ENCODE data around the gene RBM19. TPM values are rescaled to one million over a fixed set of nuclear protein-coding genes. Genes with fewer than 3 reads are reported as not detected.

RBM19 gene
- total RNA-seq, 1 experiment from 2014 or later = 61.7 TPM

- Histone ChIP-seq H3K9me3 (ENCODE audit: low read length) (no peaks in the 10 kb centered on the region), H2AFZ (ENCODE audit: low read length) (no peak overlapping the region), H4K20me1 (ENCODE audit: low read length) (no peaks in the 10 kb centered on the region), H3K27ac (ENCODE audit: low read length) (no peak overlapping the region), H3K4me3 (ENCODE audit: low read length) (no peak overlapping the region), H3F3A (ENCODE audit: low read length, unreplicated experiment) (no peaks in the 10 kb centered on the region), H3K27me3 (ENCODE audit: low read length) (no peaks in the 10 kb centered on the region), H3K9me2 (replicated peaks; ENCODE audit: low read length) (no peaks in the 10 kb centered on the region), H3K9ac (ENCODE audit: low read length) (no peak overlapping the region), H3K36me3 (ENCODE audit: low read depth, low read length) (no peaks in the 10 kb centered on the region), H3K79me2 (ENCODE audit: low read length) (no peaks in the 10 kb centered on the region), H3K4me1 (ENCODE audit: insufficient read depth, low read length) (no peaks in the 10 kb centered on the region), H3K4me2 (ENCODE audit: low read length) (no peak overlapping the region)
- TF ChIP-seq CTCF (conservative IDR thresholded peaks at IDR 0.05; ENCODE audit: low read depth, low read length) = no peak
- no peak for TF ChIP-seq EZH2 (IDR thresholded peaks at IDR 0.05; ENCODE audit: low read length, unreplicated experiment)
- no peak for TF ChIP-seq EZH2phosphoT487 (IDR thresholded peaks at IDR 0.05; ENCODE audit: borderline replicate concordance, low read length)
- ChIA-PET CTCF (no interaction called here), POLR2A (ENCODE audit: unreplicated experiment) (no interaction called here)
- intact Hi-C loops (cut with micrococcal nuclease) = no loop called here
- BruUV-seq (replicated peaks) = no TSS peak
- ATAC-seq (no peak), DNase-seq (no peak)
These were observed 129.0 kb downstream of the RBM19 start for GRCh38 chr12:113837084-113837483.

- Histone ChIP-seq H2AFZ (ENCODE audit: low read length) (no peak overlapping the region), H3K4me3 (ENCODE audit: low read length) (no peak overlapping the region), H3K79me2 (ENCODE audit: low read length) (no peaks in the 10 kb centered on the region), H3K27ac (ENCODE audit: low read length) (no peak overlapping the region), H3K4me1 (ENCODE audit: insufficient read depth, low read length) (peaks cover 6% of the 10 kb centered on the region; the same call in 1 of the 2 replicates), H3K4me2 (ENCODE audit: low read length) (no peak overlapping the region), H3K27me3 (ENCODE audit: low read length) (no peaks in the 10 kb centered on the region), H3K9me2 (replicated peaks; ENCODE audit: low read length) (no peaks in the 10 kb centered on the region), H3F3A (ENCODE audit: low read length, unreplicated experiment) (no peaks in the 10 kb centered on the region), H3K9me3 (ENCODE audit: low read length) (no peaks in the 10 kb centered on the region), H3K36me3 (ENCODE audit: low read depth, low read length) (no peaks in the 10 kb centered on the region), H3K9ac (ENCODE audit: low read length) (no peak overlapping the region), H4K20me1 (ENCODE audit: low read length) (no peaks in the 10 kb centered on the region)
- ChIA-PET CTCF (no interaction called here), POLR2A (ENCODE audit: unreplicated experiment) (no interaction called here)
- BruUV-seq (replicated peaks) = no TSS peak
- intact Hi-C loops (cut with micrococcal nuclease) = no loop called here
- DNase-seq (no peak), ATAC-seq (no peak)
- no peak for TF ChIP-seq CTCF (conservative IDR thresholded peaks at IDR 0.05; ENCODE audit: low read depth, low read length)
- no peak for TF ChIP-seq EZH2phosphoT487 (IDR thresholded peaks at IDR 0.05; ENCODE audit: borderline replicate concordance, low read length)
- no peak for TF ChIP-seq EZH2 (IDR thresholded peaks at IDR 0.05; ENCODE audit: low read length, unreplicated experiment)
These were observed 130.2 kb downstream of the RBM19 start for GRCh38 chr12:113835896-113836295.

GRCh38 chr12:113835433-113835832, 130.7 kb downstream of the RBM19 start:
- H3K4me3 ChIP-seq (ENCODE audit: low read length) = no peak overlapping the region
- no peaks in the 10 kb centered on the region for H3K79me2 ChIP-seq (ENCODE audit: low read length)
- no peaks in the 10 kb centered on the region for H3K36me3 ChIP-seq (ENCODE audit: low read depth, low read length)
- POLR2A ChIA-PET (ENCODE audit: unreplicated experiment) = no interaction called here
- no peak overlapping the region for H3K27ac ChIP-seq (ENCODE audit: low read length)
- no peak overlapping the region for H3K4me2 ChIP-seq (ENCODE audit: low read length)
- H3K9me3 ChIP-seq (ENCODE audit: low read length) = no peaks in the 10 kb centered on the region
- H2AFZ ChIP-seq (ENCODE audit: low read length) = no peak overlapping the region
- H3K4me1 ChIP-seq (ENCODE audit: insufficient read depth, low read length) = peaks cover 9% of the 10 kb centered on the region; the same call in 1 of the 2 replicates
- no peaks in the 10 kb centered on the region for H3K9me2 ChIP-seq (replicated peaks; ENCODE audit: low read length)
- no peaks in the 10 kb centered on the region for H3F3A ChIP-seq (ENCODE audit: low read length, unreplicated experiment)
- intact Hi-C loops (cut with micrococcal nuclease) = no loop called here
- no TSS peak for BruUV-seq (replicated peaks)
- no peak for ATAC-seq
- no peak for DNase-seq
- H4K20me1 ChIP-seq (ENCODE audit: low read length) = no peaks in the 10 kb centered on the region
- CTCF ChIA-PET = no interaction called here
- H3K27me3 ChIP-seq (ENCODE audit: low read length) = no peaks in the 10 kb centered on the region
- no peak overlapping the region for H3K9ac ChIP-seq (ENCODE audit: low read length)
- no peak for TF ChIP-seq EZH2phosphoT487 (IDR thresholded peaks at IDR 0.05; ENCODE audit: borderline replicate concordance, low read length)
- no peak for TF ChIP-seq EZH2 (IDR thresholded peaks at IDR 0.05; ENCODE audit: low read length, unreplicated experiment)
- TF ChIP-seq CTCF (conservative IDR thresholded peaks at IDR 0.05; ENCODE audit: low read depth, low read length) = no peak

All from PC-3 (cell line).